IPS DF 6.9 (cell line): ENCODE data around the gene CDYL.

Experiments used
- DNase-seq: peaks from one replicate; pipeline ENCODE4 v3.0.0-alpha.2; 2013; ENCODE audit warnings: low read depth, low spot score
- H3K27ac ChIP-seq: one replicate; pipeline ENCODE4 v1.5.1; 2013; ENCODE audit warnings: low read length, control low read depth
- H3K27me3 ChIP-seq: 2 replicates; pipeline ENCODE4 v1.6.1; 2013; ENCODE audit warnings: mild to moderate bottlenecking, low read length; ENCODE audit not compliant: control insufficient read depth, insufficient read depth
- H3K36me3 ChIP-seq: 2 replicates; pipeline ENCODE4 v1.6.1; 2013; ENCODE audit warnings: low read length; ENCODE audit not compliant: control insufficient read depth, insufficient read depth
- H3K4me1 ChIP-seq: 2 replicates; pipeline ENCODE4 v1.6.1; 2013; ENCODE audit warnings: low read length; ENCODE audit not compliant: control insufficient read depth, insufficient read depth
- H3K4me3 ChIP-seq: 2 replicates; pipeline ENCODE4 v1.5.1; 2013; ENCODE audit warnings: mild to moderate bottlenecking, low read length
- H3K9me3 ChIP-seq: 2 replicates; pipeline ENCODE4 v1.6.1; 2013; ENCODE audit warnings: low read length, inconsistent platforms; ENCODE audit not compliant: control insufficient read depth, insufficient read depth
- WGBS: extraction: QIAGEN DNeasy Blood & Tissue Kit; methylation state at CpG from one replicate; pipeline ENCODE4 v1.1.7; 2013; ENCODE audit warnings: mixed read lengths, missing lambda C conversion rate; ENCODE audit not compliant: insufficient read length, insufficient coverage; 5-methylcytosine and 5-hydroxymethylcytosine counted together

Gene CDYL

GRCh38 chr6:4814212-4814611, 38.0 kb downstream of the CDYL start:
- no peak overlapping the region for H3K27ac ChIP-seq
- no peak for DNase-seq
- no peaks in the 10 kb centered on the region for H3K9me3 ChIP-seq
- H3K27me3 ChIP-seq, result no peaks in the 10 kb centered on the region
- H3K4me3 ChIP-seq, result no peak overlapping the region
- peaks cover 1% of the 10 kb centered on the region for H3K4me1 ChIP-seq
- H3K36me3 ChIP-seq, result no peaks in the 10 kb centered on the region

- Histone ChIP-seq H3K27me3 (no peaks in the 10 kb centered on the region), H3K4me3 (no peak overlapping the region), H3K4me1 (peaks cover 4% of the 10 kb centered on the region), H3K27ac (no peak overlapping the region), H3K36me3 (no peaks in the 10 kb centered on the region), H3K9me3 (no peaks in the 10 kb centered on the region)
- DNase-seq, result no peak
- WGBS, result no CpG with 5 or more reads among the region's 2 CpGs
Measured at GRCh38 chr6:4814987-4815386, 38.8 kb downstream of the CDYL start.

DNA sequence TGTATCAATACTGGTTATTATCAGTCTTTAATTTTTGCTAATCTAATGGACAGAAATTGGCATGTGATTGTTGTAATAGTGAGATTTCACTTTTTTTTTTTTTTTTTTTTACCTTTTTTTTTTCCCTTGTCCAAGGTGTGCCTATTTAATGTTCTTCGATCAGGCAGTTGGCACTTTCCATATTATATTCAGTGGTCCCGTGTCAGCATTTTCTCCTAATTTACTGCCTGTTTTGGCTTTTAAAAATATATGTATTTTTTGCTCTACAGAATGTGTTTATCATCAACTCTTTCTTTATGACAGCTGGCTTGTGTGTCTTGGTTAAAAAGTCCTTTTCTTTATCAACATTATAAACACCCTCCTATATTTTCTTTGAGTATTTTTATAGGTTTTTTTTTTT, 39.4 kb downstream of the CDYL start:
- Histone ChIP-seq H3K27ac (no peak overlapping the region), H3K4me3 (no peak overlapping the region), H3K9me3 (no peaks in the 10 kb centered on the region), H3K27me3 (no peaks in the 10 kb centered on the region), H3K36me3 (no peaks in the 10 kb centered on the region), H3K4me1 (peaks cover 4% of the 10 kb centered on the region)
- no CpG with 5 or more reads among the region's 2 CpGs for WGBS
- DNase-seq, result no peak

DNA sequence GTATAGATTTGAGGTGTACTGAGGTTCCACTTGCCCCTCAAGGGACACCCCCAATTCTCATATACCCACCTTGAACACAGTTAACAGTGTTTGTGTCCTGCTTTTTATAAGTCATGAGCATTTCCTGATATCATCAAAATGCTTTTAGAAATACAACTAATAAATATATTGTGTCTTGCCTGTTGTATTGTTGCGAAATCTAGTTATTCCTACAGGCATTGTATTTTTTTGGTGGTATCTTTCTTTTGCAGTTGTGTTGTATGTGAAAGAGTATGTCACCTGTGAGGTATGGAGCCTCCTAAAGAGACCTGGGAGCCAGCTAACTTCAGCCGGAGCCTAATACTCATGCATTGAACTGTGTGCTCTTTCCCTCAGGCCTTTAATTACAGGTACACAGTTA, 40.7 kb downstream of the CDYL start:
- DNase-seq, result no peak
- no peaks in the 10 kb centered on the region for H3K9me3 ChIP-seq
- no CpG with 5 or more reads among the region's 2 CpGs for WGBS

DNA sequence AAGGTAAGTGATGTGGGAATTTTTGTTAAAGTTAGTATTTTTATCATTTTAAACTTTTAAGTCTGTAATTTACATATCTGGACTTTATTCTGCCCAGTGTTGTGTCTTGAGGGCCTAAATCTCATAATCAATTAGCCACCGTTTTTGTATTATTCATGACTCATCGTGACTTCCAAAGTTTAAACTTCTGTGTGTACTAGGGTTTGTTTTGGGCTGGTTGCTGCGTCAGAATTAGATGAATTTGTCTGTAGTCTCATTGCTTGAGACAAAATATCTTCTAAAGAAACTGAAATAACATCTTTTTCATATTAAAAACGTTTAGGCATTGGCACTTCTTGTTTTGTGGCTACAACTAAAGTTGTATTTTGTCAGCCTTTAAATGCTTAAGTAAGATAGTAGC, 41.3 kb downstream of the CDYL start:
- WGBS, result no CpG with 5 or more reads among the region's 4 CpGs

More for the DNA sequence above, 40.7 kb downstream of the CDYL start:
- Histone ChIP-seq H3K27me3 (no peaks in the 10 kb centered on the region), H3K27ac (no peak overlapping the region), H3K4me1 (peaks cover 2% of the 10 kb centered on the region), H3K36me3 (no peaks in the 10 kb centered on the region), H3K4me3 (no peak overlapping the region)

GRCh38 chr6:4818272-4818938, 42.2 kb downstream of the CDYL start:
- H3K27me3 ChIP-seq, result no peaks in the 10 kb centered on the region
- peaks cover 2% of the 10 kb centered on the region for H3K4me1 ChIP-seq
- no peaks in the 10 kb centered on the region for H3K9me3 ChIP-seq
- no peaks in the 10 kb centered on the region for H3K36me3 ChIP-seq
- no peak overlapping the region for H3K4me3 ChIP-seq
- no peak for DNase-seq
- WGBS, result no CpG with 5 or more reads among the region's 4 CpGs
- no peak overlapping the region for H3K27ac ChIP-seq

More for the DNA sequence above, 41.3 kb downstream of the CDYL start:
- H3K36me3 ChIP-seq, result no peaks in the 10 kb centered on the region
- no peaks in the 10 kb centered on the region for H3K9me3 ChIP-seq
- DNase-seq, result no peak
- no peak overlapping the region for H3K4me3 ChIP-seq
- no peak overlapping the region for H3K27ac ChIP-seq
- no peaks in the 10 kb centered on the region for H3K27me3 ChIP-seq
- peaks cover 2% of the 10 kb centered on the region for H3K4me1 ChIP-seq

DNA sequence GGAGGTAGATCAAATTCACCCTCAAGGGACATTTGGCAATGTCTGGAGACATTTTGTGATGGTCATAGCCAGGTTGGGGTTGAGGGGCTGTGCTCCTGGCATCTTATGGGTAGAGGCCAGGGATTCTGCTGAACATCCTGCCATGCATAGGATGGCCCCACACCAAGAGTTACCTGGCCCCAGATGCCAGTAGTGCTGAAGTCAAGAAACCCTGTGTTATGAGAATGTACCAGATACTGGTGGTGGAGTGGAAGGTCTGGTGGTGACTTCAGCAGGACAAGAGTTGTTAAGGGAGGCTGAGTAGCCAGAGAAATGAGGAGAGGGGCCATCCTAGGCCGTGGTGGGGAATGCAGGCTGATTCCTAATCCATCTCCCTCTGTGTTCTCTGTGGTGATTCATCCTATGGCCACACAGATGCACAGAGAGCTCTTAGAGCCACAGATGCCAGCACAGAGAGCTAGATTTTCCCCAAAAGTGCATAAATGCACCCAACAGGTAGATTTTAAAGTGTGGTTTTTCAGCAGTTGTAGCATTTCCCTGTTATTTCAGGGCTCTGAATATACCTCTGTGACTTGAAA, 43.6 kb downstream of the CDYL start:
- H3K4me1 ChIP-seq, result peaks cover 2% of the 10 kb centered on the region; the same call in 1 of the 2 replicates
- H3K27ac ChIP-seq, result no peak overlapping the region
- no peaks in the 10 kb centered on the region for H3K9me3 ChIP-seq
- DNase-seq, result no peak
- WGBS, result no CpG with 5 or more reads among the region's 1 CpG
- H3K36me3 ChIP-seq, result no peaks in the 10 kb centered on the region
- H3K4me3 ChIP-seq, result no peak overlapping the region
- no peaks in the 10 kb centered on the region for H3K27me3 ChIP-seq

DNA sequence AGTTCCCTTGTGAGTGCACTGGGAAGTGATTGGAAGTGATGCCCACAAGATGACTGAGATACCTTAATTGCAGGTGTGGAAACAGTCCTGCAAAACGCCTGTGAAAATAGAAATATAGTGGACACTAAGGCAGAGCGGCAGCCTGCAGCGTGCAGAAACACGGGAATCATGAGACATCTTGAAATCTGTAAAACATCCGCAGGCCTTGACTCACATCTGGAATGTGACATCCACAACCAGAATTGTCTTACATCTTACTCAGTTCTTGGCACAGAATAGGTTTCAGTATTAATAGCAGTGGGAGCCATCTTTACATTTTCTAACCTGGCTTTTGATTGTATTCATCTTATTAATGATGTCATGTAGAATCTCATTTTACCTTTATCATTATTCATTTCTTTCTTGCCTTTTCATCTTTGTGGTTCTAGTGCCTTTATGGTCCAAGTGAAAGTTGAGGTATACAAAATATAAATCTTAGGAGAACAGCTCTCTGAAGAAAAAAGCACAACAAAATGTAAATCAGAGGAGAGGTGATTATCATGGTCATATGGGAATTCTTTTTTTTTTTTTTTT, 44.6 kb downstream of the CDYL start:
- no peak for DNase-seq
- Histone ChIP-seq H3K4me3 (no peak overlapping the region), H3K27ac (no peak overlapping the region), H3K27me3 (no peaks in the 10 kb centered on the region), H3K4me1 (peaks cover 2% of the 10 kb centered on the region; the same call in 1 of the 2 replicates), H3K9me3 (no peaks in the 10 kb centered on the region), H3K36me3 (no peaks in the 10 kb centered on the region)
- no CpG with 5 or more reads among the region's 5 CpGs for WGBS

DNA sequence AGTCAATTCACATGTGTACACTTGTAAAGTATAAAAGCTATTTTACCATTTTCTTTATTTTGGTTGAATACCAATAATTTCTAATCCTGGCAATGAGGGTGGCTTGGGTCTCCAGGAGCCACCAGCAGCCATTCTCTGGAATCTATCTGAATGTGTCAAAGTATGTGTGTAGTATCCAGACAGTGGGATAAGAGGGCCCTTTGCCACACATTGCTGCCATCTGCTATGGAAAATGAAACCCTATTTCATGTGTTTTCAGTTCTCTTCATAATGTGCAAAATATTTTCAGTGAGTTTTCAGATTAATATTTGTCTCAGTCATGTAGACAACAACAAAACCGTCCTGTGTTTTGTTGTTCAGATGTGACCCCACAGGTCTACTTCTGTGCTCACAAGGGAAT, 46.3 kb downstream of the CDYL start:
- H3K27ac ChIP-seq, result no peak overlapping the region
- H3K36me3 ChIP-seq, result no peaks in the 10 kb centered on the region
- no peaks in the 10 kb centered on the region for H3K27me3 ChIP-seq
- WGBS, result no CpG with 5 or more reads among the region's 1 CpG
- no peak overlapping the region for H3K4me3 ChIP-seq
- peaks cover 2% of the 10 kb centered on the region; the same call in 1 of the 2 replicates for H3K4me1 ChIP-seq
- H3K9me3 ChIP-seq, result no peaks in the 10 kb centered on the region
- DNase-seq, result no peak

DNA sequence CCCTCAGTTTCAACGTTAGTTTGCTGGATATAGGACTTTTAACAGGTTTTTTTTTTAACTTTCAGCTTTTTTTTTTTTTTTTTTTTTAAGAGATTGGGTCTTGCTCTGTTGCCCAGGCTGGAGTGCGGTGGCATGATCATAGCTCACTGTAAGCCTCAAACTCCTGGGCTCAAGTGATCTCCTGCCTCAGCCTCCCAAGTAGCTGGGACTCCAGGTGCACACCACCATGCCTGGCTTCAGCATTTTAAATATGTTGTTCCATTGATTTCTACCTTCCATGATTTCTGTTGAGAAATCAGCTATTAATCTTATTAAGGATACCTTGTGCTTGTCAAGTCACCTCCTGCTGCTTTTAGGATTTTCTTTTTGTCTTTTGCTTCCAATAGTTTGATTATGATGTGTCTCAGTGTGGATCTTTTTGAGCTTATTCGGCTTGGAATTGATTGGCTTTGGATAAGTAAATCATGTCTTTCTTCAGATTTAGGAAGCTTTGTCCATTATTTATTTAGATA, 52.0 kb downstream of the CDYL start:
- Histone ChIP-seq H3K4me1 (no peaks in the 10 kb centered on the region), H3K27me3 (no peaks in the 10 kb centered on the region), H3K9me3 (no peaks in the 10 kb centered on the region), H3K4me3 (no peak overlapping the region), H3K27ac (no peak overlapping the region), H3K36me3 (no peaks in the 10 kb centered on the region)
- no CpG with 5 or more reads among the region's 3 CpGs for WGBS
- no peak for DNase-seq

DNA sequence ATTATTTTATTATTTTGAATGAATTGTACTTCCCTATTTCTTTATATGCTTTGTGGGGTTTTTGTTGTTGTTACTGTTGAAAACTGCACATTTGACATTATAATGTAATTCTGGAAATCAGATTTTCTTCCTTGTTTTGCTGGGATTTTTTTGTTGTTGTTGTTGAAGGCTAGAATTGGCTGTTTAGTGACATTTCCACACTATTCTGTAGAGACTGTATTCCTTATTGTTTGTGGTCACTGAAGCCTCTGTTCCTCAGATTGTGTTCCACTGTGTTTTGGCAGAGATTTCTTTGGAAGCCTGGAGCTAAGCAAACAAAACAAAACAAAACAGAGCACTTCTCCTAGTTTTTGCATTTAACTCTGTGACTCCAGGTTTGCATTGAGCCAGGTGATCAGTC, 52.9 kb downstream of the CDYL start:
- Histone ChIP-seq H3K36me3 (no peaks in the 10 kb centered on the region), H3K9me3 (no peaks in the 10 kb centered on the region), H3K4me3 (no peak overlapping the region), H3K27me3 (no peaks in the 10 kb centered on the region), H3K27ac (no peak overlapping the region), H3K4me1 (no peaks in the 10 kb centered on the region)
- no peak for DNase-seq
